Stimulated activated CD8-positive, alpha-beta memory T cell treated with anti-CD3 and anti-CD28 coated beads, Interleukin-7, amount 100 ng/mL, for 48 hours (primary cell): ENCODE data around the gene SURF4.
"Not testable (repeated sequence)": the region's sequence is repeated elsewhere in the genome, so short reads cannot be mapped to it uniquely, and the experiment has no call there.

Source experiments
- DNase-seq, 2 donors: peaks; one replicate each; pipeline ENCODE4 v3.0.0-alpha.2; 2020; ENCODE audit warnings: low read depth in 1 of 2; ENCODE audit errors: extremely low read depth in 1 of 2

SURF4 gene

DNA sequence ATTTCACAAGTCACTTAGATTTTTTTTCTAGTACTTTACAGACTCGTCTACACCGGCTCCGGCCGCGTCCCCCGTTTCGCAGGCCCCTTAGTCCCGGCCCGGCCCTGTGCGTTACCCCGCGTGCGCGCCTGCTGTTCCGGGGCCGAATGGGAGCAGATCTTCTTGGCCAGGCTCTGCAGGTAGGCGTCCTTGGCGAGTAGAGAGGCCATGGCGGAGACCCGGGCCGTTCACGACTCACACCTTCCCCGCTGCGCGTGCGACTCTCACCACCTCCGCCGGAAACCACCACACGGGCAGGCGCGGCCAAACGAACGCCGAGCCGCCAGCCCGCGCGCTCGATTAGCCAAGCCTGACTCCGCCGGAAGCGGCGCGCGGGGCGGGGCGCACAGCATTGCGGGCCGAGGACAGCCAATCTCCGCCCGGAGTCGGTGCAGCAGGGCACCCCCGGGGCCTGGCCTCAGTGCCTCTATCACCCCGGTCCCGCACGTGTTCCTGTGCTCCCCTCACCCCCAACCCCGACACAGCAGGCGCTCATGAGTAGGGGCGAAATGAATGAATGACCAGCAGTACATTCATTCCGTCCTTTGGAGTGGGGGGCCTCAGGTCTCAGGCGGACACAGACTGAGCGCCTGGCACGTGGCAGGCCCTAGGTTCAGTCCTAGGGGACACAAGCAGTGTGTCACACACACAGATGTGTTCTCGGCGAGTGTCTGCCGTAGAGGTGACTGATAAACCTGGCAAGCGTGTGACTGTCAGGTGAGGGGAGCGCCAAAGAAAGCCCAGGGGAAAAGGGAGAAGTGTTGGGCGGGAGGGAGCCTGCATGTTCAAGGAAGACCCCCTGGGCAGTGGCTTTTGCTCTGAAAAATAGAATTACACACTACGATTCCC, 39.7 kb downstream of the SURF4 start, which contains the start of gene SURF6:
TSS of gene SURF6 (minus strand) at position 265 of the 888 bp plus-strand sequence. CDS start at position 209, 56 bp downstream.
- DNase-seq = peak; percentile 87 to 91

DNA sequence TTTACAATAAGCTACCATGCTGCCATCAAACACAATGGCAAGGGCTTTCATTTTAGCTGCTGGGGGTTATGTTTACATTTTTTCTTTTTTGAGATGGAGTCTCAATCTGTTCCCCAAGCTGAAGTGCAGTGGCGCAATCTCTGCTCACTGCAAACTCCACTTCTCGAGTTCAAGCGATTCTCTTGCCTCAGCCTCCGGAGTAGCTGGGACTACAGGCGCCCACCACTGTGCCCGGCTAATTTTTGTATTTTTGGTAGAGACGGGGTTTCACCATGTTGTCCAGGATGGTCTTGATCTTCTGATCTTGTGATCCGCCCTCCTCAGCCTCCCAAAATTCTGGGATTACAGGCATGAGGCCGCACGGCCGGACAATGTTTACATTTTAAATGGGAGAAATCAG, 41.0 kb downstream of the SURF4 start:
- DNase-seq = not testable (repeated sequence)

DNA sequence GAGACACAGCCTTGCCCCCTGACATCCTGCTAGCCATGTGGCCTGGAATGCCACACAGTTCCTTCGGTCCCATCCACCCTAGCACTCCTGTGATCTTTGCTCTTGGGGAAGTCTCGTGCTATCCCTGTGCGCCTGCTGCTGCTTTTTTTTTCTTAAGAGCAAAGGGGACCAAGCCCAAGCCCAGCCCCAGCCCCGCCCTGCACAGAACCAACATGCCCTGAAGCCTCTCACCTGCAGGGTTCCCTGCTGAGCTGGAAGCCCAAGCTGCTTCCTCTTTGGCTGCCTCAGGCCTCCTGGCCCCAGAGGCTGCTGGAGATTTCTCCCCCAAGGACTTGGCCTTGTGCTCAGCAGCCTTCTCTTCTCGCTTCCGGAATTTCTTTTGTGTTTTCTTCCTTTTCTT, 41.7 kb downstream of the SURF4 start:
- no peak for DNase-seq

DNA sequence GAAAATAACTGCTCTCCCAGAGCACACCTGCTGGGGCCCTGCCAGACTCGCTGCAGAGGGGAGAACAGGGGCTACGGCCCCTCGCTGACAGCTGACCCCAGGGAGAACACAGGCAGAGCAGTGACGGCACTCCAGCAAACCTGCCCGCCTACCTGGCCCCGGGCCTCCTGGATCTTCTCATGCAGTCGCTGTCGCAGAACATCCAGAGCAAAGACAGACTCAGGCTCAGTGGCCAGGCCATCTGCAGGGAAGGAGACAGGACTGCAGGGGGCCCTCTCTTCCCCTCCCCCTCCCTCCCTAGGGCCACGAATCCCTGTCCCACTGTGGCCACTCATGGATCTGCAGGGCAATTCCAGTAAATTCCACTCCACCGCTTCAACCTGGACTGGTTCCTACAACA, 42.3 kb downstream of the SURF4 start:
- no peak for DNase-seq

DNA sequence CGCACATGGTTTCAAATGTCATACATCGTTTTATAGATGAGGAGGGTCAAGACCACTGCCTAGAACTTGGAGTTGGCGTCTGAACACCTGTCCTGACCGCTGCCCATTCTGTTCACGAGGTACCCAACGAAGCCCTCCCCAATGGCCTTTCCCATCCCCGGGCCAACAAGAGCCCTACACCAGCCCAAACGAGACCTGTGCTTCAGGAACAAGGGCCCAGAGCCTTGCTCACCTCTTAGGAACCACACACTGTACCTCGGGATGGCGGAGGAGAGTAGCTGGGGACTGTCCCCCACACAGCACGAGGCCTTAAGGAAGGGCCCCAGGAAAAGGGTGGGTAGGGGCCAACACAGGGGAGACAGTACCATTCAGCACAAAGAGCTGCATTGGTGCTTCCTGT, 42.8 kb downstream of the SURF4 start:
- no peak for DNase-seq

DNA sequence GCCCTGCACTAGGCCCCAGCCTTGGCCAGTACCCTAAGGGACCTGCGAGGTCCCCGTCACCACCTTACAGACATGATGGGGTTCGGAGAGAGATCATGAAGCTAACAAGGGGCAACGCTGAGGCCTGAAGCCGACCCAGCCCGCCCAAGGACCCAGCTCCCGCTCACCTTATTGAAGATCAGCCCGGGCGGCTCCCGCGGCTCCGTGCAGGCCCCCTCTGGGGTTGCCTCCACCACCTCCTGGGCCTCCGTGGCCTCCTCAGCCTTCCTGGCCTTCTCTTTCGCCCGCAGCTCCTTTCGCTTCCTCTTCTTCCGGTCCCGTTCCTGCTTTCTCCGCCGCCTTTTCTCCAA, 43.5 kb downstream of the SURF4 start:
- no peak for DNase-seq

DNA sequence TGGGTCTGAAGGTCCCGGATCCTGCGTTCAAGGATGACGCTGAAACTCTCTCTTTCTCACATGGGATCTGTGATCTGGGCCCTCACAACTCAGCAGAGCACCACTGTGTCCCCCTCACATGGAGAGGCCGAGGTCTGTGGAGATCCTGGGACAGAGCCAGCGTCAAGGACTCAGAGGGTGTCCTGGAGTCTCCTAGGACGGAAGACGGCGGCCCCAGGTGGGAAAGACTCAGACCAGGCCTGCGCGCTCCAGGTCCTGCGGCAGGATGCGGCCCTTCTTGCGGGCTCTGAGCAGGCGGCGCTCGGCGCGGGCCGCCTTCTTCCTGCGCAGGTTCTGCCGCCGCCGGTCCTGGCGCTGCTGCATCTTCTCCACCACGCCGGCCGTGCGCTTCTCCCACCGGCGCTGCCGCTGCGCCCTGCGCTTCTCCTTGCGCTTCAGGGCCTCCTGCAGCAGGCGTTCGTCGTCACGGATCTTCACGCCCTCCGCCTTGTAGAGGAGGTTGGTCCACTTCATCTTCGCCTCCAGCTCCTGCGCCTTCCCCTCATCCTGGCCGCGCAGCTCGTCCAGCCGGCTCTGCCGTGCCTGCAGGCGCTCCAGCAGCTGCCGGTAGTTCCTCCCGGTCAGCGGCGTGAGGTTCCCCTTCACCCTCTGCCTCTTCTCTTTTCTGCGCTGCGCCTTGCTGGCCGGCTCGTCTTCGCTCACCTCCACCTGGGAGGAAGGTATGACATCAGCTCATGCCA, 44.0 kb downstream of the SURF4 start:
- DNase-seq = no peak

DNA sequence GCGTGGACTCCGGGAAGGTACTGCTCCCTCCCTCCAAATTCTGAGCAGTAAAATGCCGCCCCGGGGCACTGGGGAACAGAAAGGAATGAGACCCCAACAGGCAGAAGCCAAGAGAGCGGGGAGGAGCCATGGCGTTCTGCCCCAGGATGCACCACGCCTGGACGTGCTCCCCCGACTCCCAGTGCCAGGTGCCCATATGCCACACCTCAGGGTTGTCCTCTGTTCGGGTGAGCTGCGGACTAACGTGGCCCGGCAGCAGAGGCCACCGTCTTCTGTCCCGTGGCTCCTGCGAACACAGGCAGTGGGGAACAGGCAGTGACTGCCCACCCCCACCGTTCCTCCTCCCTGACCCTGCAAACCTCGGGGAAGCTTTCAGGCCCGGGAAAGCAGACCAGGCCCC, 44.6 kb downstream of the SURF4 start:
- no peak for DNase-seq

DNA sequence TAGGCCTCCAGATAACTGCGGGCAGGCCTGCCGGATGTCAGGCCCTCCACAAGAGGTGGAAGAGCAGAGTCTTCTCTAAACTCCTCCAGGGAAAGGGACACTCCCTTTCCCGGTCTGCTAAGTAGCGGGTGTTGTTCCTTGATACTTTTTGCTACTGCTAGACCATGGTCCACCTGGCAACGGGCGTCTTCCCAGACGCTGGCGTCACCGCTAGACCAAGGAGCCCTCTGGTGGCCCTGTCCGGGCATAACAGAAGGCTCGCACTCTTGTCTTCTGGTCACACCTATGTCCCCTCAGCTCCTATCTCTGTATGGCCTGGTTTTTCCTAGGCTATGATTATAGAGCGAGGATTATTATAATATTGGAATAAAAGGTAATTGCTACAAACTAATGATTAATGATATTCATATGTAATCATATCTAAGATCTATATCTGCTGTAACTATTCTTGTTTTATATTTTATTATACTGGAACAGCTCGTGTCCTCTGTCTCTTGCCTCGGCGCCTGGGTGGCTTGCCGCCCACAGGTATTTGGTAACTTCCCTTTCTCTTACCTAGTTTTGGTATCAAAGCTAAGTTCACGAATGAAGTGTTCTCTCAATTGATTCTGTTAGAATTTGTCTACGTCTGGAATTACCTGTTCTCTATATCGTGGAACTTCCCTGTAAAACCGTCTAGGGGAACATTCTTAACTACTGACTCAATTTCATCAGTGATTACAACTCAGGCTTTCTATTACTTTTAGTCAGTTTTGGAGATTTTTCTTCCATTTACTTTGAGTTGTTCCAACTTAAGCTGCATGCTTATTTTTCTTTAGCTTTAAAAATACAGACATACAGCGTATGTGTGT, 46.3 kb downstream of the SURF4 start:
- DNase-seq = not testable (repeated sequence)

DNA sequence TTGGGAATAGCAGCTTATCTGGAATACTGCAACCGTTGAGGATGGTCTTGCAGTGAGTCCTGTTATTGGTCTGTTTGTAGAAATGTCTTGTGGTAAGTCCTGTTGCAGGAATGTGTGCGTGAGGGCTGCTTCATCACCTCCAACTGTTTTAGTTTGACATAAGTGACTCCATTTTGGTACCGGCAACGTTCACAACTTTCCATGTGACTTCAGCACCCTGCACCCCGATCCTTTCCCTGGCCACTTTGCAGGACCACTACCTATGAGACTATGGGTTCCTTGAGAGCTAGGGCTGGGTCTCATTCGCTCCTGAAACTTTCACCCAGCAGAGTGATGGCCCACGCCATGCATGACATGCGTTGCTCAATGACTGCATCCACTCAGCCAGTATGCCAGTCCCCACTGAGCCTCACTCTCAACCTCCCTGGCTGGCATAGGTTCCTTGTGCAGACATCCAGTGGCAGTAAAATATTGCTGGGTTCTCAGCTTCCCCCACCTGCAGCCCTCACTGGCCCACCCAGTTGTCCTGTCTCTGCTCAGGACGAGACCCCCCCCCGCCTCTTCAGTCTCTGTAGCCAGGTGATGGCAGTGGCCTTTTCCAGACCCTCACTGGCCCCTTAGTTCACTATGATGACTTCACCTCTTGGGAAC, 47.9 kb downstream of the SURF4 start:
- no peak for DNase-seq

DNA sequence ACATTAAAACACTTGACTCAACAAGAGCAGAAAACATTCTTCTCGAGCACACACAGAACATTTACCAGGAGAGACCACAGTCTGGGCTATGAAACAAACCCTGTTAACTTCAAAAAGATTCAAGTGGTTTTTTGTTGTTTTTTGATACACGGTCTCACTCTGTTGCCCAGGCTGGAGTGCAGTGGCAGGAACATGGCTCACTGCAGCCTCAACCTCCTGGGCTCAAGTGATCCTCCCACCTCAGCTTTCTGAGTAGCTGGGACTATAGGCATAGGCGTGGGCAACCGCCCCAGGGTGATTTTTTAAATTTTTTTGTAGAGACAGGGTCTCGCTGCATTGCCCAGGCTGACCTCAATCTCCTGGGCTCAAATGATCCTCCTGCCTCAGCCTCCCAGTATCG, 48.8 kb downstream of the SURF4 start:
- DNase-seq = not testable (repeated sequence)

DNA sequence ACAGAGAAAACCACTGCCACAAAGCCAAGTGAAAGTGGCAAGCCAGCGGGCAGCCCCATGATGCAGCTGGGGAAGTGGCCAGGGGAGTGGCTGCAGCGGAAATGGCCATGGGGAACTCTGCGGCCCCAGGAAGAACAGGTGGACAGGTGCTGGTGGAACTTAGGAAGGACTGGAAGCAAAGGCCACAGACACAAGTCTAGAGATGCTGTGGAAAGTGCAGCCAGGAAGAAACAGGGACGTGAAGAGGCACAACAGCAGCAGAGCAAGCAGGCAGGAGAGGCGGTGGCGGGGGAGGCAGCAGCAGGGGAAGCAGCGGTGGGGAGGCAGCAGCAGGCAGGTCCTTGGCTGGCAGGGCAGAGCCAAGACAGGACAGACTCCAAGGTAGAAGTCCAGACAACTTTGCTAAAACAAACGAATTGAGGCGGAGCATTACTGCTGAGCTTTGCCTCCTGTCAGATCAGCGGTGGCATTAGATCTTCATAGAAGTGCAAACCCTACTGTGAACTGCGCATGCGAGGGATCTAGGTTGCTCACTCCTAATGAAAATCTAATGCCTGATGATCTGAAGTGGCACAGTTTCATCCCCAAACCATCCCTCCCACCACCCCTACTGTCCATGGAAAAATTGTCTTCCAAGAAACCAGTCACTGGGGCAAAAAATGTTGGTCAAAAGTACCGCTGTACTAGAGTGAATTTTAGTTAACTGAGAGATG, 51.7 kb downstream of the SURF4 start:
- no peak for DNase-seq

DNA sequence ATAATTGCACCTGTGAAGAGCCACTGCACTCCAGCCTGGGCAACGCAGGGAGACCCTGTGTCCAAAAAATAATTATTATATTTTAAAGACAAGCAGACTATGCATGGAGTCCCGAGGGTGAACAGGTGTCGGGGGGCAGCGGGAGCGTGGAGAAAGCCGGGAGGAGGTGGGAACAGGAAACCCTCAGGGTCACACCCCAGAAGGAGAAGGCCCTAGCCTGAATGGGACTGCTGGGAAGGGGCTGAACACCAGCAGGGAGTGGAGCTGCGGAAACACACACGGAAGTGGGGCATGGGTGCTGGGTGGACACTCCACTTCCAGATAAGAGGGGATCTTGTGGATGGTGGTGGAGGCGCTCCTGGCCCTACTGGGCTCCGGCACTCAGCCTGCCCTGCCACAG, 52.6 kb downstream of the SURF4 start:
- no peak for DNase-seq

DNA sequence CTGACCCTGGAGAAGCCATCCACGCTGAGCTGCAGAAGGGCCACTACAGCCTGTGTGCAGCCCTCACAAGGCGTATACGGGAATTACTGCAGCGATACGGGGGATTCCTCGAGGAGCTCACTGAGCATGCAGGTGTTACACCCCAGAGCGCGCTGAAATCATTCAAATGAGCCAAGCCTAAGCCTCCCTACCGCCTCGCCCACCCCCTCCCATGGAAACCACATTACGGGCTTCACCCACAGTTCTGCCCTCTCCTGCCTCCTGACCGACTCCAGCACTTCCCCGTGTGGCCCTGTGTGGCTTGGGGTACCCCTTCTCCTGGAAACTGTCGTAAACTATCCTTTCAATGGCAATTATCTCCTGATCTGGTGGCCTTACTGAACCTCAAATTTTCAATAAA, 53.2 kb downstream of the SURF4 start:
- no peak for DNase-seq

DNA sequence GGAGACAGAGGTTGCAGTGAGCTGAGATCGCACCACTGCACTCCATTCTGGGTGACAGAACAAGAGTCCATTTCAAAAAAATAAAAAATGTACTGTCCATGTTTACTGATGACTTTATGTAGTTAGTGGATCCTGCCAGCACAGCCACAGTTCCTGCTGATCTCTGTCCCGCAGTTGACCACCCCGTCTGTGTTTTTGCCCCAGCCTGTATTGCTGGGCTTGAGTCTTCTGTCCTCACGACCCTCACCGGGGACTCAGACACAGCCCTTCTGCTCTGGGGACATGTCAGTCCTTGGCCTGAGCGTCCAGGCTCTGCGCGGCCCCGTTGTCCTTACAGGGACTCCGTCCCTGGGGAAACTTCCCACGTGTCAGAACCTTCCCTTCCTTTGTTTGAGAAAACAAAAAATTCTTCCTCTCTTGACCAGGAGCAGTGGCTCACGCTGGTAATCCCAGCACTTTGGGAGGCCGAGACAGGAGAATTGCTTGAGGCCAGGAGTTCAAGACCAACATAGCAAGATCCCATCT, 54.4 kb downstream of the SURF4 start:
- no peak for DNase-seq

DNA sequence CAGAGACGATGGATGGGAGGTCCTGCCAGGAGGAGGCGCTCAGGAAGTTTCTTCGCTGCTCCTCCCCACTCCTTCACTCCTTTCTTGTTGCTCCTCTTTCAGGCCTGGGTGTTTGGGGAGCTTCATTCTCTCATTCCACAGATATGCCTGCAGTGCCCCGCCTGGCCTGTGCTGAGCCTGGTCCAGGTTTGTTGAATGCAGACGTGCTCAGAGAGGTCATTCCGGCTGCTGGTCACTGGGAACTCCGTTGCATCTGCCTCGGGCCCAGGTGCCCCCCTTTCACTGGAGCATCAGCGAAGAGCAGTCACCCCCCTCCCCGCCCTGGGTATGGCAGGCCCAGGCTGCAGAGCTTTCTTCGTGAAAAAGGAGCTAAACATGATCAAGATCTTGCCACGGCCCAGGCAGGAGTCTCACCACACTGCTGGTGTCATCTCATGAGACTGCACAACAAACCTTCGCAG, 55.4 kb downstream of the SURF4 start:
- no peak for DNase-seq

DNA sequence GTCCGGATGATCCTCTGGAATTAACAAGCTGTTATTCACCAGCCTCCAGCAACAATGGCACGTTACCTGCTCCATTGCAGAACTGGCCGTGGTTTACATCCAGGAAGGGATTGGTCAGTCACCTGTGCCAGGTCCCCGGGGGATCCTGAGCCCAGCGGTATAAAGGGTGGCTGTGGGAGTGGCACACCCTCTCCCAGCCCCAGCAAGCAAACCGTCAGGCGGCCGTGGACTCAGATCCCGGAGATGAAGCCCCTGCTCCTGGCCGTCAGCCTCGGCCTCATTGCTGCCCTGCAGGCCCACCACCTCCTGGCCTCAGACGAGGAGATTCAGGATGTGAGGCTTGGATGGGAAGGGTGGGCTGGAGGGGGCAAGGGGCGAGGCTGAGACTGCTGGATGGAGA, 58.3 kb downstream of the SURF4 start:
- not testable (repeated sequence) for DNase-seq

DNA sequence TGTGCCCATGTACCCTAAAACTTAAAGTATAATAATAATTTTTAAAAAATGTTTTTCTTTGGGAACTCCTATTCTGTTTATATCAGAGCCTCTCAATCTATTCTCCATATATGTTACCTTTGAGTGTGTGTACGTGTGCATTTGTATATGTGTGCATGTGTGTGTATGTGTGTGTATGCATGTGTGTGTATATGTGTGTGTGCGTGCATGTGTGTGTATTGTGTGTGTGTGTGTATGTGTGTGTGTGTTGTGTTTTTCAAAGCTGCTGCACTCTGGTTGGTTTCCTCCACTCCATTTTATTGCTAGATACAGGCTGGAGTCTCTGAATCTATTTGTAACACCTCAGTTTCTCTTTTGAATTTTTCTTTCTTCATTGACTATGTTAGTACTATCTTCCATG, 59.9 kb downstream of the SURF4 start:
- DNase-seq = no peak
